HG03045 (cell line): ENCODE results near the gene TRIB2.
"Not testable (repeated sequence)": the region's sequence is repeated elsewhere in the genome, so short reads cannot be mapped to it uniquely, and the experiment has no call there.

Experiments
- ATAC-seq: cut with Tn5 transposase; IDR thresholded peaks from one replicate; pipeline ENCODE4 v1.9.1; 2021; ENCODE audit warnings: mild to moderate bottlenecking, moderate library complexity; ENCODE audit not compliant: unreplicated experiment

Gene TRIB2

DNA sequence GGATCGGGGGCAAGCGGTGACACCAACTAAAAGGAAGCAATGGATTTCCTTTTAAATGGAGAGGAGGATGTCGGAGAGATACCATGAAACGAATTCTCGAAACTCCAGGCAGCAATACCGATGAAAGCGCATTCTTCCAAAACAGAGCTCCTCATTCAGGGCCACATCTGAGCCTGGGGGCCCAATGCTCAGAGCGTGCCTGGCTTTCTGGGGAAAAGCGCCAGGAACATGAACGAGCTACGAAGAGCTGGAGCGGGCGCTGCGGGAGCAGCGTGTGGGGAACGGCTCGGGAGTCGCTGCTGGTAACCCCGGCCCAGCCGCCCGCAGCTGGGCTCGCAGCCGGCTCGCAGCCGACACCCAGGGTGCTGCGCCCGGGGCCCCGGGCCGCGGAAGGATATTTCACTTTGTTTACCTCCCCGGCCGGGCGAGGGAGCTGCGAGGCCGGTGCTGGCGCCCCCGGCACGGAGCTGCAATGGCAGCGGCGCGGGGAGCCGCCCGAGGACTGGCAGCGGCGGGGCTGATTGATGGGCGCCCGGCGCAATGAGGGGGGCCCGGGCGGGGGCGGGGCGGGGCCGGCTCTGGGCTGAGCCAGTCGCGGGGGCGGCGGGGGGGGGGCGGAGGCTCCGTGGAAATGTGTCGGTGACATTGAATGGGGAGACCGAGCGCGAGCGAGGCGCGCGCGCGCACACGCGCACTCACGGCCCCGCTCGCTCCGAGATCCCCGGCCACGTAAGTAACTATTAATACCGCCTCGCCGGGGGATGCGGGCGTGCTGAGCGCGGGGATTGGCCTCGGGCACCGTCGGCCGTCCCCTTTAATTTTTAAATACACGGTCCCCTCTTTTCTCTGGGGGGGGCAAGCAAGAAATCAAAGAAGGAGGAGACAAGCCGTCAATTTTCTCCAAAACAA, at the start of gene TRIB2:
Gene TRIB2, plus strand, starts transcription at position 655 of the 909 bp plus-strand sequence. CDS start 1,372 bp downstream, outside the sequence.
- peak; percentile 73 for ATAC-seq

DNA sequence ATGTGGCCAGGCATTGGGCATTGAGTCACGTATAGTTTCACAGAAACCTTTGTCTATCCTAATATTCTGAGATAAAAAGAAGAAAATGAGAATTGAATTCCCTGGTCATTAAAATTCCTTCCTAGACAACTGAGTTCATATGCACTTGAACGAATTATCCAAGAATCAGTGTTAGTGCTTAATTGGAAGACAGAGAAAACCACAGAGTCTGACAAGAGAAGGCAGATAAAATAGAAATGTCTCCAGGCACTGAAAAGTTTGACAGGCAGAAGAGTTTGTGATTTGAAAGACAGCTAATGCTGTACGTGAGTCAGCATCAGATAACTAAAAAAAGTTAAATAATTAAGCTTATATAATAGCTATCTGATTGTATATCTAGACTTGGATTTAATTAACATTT, 47.7 kb upstream of the TRIB2 start:
- ATAC-seq = no peak

DNA sequence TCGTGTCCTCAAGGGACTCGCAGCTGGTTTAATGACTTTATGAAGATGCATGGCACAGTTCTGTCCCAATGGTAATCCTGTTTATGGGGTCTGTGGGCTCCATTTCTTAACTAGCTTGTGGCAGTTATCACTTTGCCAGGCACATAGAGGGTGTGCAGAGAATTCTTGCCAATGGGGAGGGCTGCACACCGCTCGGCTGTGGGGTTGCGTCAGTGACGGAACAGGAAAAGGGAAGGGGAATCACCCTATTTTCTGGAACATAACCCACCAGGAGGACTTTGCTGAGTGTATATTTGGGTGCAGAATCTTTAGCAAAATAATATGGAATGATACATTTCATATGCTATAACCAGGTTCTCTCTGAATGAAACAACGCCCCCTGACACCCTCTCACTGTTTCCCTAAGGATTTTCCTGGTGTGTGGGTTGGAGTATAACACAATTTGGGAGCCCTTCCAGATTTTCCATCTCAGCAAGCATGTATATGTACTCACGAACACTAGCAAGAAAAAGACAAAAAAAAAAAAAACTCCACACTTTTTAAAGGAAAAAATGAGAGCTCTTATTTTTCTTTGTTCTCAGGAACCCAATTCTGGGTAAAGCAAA, 43.9 kb upstream of the TRIB2 start:
- no peak for ATAC-seq

DNA sequence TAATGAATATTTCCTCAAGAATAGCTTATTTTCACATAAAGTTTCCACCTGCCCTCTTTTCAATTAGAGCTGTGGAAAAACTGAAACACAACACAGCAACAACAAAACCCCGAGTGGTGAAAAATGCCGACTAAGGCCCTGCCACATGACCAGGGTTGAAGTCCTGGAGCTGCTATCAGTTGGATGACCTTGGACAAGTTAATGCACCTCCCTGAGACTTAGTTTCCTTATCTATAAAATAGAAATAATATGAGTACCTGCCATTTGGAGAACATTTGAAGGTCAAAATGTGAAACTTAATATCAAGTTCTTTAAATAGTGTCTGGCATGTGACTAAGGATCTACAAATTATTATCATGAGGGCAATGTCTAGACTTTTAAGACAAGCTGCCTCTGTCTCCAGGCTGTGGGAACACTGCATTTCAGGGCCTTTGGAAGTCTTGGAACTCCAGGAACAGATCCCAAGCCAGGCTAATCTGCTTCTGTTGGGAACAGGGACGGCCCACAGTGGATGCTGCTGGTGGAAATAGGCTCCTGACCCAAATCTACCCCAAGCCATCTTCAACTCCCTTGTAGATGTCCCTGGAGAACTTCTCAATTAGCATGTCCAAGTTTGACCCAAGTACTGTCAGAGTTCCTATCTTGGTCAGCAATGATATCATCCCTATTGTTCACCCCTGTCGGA, 42.0 kb upstream of the TRIB2 start:
- no peak for ATAC-seq

GRCh38 chr2:12675352-12675795, 41.4 kb upstream of the TRIB2 start:
- ATAC-seq = no peak

GRCh38 chr2:12675801-12676200, 40.9 kb upstream of the TRIB2 start:
- no peak for ATAC-seq

DNA sequence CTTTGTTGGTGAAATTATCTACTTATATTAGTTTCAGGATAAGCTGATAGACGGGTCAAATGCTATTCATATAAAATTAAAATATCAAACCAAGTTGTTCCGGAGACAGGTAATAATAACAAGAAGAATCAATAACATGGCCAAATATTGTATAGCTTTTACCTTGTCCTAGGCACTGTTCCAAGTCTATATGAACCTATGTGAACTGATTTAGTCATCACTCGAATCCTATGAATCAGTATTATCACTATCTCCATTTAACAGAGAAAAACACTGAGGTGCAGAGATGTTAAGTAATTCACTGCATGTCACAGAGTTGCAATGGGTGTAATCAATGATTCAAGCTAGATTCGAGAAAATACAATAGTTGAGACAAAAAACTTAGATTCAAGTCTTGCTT, 40.0 kb upstream of the TRIB2 start:
- no peak for ATAC-seq

GRCh38 chr2:12678186-12678585, 38.5 kb upstream of the TRIB2 start:
- no peak for ATAC-seq

- no peak for ATAC-seq
These were observed 37.1 kb upstream of the TRIB2 start for GRCh38 chr2:12679550-12680072.

- ATAC-seq = not testable (repeated sequence)
These were observed 36.6 kb upstream of the TRIB2 start for GRCh38 chr2:12680115-12680514.

DNA sequence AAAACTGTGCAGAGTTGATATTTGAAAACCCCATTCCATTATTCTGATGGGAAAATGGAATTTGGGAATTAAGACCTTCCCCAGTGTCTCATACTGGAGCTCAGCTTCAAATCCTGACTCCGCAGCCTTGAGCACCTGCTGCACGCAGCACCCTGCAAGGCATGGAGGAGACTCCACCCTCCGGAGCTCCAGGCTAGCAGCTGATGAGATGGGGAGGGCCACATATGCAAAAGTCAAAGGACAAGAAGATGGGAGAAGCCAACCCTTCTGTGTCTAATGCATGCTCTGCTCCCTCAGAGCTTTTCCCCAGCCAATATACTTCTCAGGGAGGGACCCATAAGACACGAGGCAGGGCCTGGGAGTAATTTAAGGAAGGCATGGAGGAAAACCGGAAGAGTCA, 34.7 kb upstream of the TRIB2 start:
- ATAC-seq = no peak

- ATAC-seq = no peak
These were observed 33.2 kb upstream of the TRIB2 start for GRCh38 chr2:12683457-12684100.

DNA sequence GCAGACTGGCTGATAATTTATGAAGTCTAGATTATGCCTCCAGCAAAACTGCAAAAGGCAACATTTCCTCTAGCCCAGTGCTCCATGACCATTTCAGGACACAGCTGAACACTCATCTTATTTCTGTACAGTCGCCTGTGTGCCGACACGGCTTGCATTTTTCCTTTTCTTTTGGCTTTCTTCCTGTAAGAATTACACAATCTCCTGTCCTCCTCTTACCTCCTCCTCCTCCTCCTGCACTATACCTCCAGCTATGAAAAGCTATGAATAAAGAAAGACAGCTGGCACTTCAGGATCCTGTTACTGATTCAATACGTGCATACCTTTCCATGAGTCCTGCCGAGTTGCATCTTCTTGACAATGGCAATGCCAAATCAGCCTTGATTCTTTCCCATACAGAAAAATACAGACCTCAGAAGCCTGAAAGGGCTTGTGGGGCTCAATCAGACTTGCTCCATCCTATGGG, 32.2 kb upstream of the TRIB2 start:
- no peak for ATAC-seq

DNA sequence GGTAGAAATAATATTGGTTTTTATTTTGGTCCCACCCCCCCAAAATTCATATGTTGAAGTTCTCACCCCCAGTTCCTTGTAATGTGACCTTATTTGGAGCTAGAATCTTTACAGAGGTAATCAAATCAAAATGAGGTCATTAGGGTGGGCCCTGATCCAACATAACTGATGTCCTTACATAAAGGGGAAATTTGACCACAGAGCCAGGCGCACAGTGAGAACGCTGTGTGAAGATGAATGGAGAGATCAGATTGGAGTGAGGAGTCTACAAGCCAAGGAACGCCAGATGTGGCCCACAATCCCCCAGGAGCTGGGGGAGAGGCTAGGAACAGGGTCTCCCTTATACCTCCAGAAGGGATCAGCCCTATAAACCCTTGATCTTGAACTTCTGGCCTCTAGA, 31.6 kb upstream of the TRIB2 start:
- no peak for ATAC-seq

DNA sequence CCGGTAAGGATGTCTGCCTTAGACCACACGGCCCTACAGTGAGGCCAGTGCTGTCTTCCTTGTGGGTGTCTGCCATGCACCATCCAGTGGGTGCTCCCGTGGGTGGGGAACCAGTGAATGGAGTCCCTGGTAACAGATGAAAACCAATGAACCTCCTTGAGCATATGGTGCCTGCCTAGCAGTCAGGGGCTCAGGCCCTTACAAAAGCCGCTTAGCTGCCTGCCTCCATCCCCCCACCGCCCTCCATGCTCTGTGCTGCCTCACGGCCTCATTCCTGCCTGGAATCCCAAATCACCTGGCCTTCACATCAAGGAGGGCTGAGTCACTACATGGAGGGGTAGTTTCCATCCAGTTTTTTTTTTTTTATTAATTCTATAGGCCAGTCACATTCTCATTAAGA, 30.8 kb upstream of the TRIB2 start:
- ATAC-seq = no peak

DNA sequence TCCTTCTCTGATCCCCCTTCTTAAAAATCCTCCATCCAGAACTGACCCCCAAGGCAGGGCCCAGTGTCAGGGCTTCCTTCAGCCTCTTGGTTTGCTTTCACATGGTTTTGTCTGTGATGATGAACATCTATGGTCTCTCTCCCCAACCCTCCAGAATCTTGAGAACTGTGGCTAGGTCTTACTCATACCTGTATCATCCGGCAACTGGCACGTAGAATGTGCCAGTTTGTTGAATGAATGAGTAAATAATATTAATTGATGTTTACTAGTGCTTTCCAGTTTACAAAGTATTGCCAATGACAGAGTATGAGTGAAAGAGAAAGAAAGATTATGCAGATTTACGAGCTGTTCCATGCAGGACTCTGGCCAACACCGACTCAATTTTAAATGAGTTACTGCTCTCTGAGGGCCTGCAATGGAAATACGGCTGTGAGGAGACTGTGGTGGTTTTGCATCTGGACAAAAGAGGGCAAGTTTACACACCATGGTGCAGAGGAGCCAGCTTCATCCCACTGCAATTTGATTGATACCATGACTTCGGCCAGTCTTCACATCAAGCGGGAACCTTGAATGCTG, 29.9 kb upstream of the TRIB2 start:
- no peak for ATAC-seq

DNA sequence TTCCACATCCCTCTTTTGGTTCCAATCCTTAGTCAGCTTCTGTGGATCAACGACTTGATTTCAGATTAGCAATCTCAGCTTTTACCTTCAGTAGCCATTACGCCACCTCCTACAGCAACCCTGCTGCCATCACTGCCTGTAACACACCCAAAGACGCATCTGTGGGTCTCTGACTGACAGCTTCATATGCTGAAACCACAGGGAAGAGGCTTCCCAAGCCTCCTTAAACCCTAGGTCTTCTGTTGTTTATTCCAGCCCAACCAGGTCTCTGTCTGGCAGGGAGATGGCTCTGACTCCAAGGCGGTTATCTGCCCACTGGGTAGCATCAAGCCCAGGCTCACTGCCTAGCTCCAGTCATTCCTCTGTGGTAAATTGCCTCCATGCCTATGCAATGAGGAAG, 28.6 kb upstream of the TRIB2 start:
- no peak for ATAC-seq

GRCh38 chr2:12688893-12689292, 27.8 kb upstream of the TRIB2 start:
- no peak for ATAC-seq

GRCh38 chr2:12693509-12693908, 23.2 kb upstream of the TRIB2 start:
- no peak for ATAC-seq

DNA sequence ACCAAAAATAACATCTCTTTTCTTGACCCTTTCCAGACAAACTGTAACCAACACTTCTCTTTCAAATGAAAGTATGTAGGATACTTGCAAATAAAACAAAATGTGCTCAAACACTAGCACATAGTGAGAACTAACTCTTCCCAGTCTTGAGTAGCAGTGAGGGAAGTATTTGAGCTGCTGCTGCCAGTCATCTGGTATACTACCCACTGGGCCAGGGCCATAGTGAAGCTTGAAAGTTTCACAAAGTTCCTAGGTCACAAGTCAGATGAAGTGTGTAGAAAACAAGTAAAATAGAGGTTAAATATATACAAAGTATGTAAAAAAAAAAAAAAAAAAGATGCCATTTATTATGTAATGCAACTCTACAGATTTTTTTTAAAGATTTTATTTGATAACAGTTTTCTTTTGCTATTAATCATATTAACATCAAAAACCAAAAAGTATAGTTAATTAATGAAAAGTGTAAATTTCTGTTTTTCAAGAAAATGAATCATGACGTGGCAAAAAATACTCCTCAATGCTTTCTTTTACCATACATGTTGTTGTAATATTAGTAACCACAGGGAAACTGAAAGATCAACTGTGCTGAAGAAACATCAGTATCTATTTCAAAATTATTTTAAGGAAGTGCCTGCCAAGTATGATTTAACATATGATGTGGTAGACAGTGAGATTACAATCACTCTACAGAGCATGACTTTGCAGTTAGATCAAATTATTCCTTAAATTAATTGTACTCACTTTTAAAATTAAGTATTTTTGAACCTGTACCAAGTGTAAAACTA, 21.6 kb upstream of the TRIB2 start:
- no peak for ATAC-seq
